Ascending aorta (tissue), 2 donors: ENCODE measurements around the gene CACNA1G. TPM values are rescaled to one million over a fixed set of nuclear protein-coding genes. Genes with fewer than 3 reads are reported as not detected.

Experiments
- DNase-seq, 2 donors: peaks; one replicate each; pipeline ENCODE4 v3.0.0-alpha.2; 2019; ENCODE audit warnings: low spot score in 2 of 2
- H3K27ac ChIP-seq, 2 donors: fragments of 200-600 bp; sonication (generic); one replicate each; pipeline ENCODE4 v1.5.1; 2016 to 2017; ENCODE audit warnings: mild to moderate bottlenecking in 1 of 2
- H3K27me3 ChIP-seq: fragments of 200-600 bp; sonication (generic); one replicate; pipeline ENCODE4 v1.5.1; 2017
- H3K36me3 ChIP-seq, 2 donors: fragments of 200-600 bp; sonication (generic); one replicate each; pipeline ENCODE4 v1.5.1; 2016
- H3K4me1 ChIP-seq, 2 donors: fragments of 200-600 bp; sonication (generic); one replicate each; pipeline ENCODE4 v1.5.1; 2016 to 2017; ENCODE audit warnings: mild to moderate bottlenecking in 1 of 2
- H3K4me3 ChIP-seq, 2 donors: fragments of 200-600 bp; sonication (generic); one replicate each; pipeline ENCODE4 v1.5.1; 2016 to 2017; ENCODE audit warnings: mild to moderate bottlenecking in 1 of 2
- H3K9me3 ChIP-seq, 2 donors: fragments of 200-600 bp; sonication (generic); one replicate each; pipeline ENCODE4 v1.5.1; 2016
- CTCF ChIP-seq, 3 experiments: fragments of 200-600 bp in 2 of 3; fragments of 450-650 bp in 1 of 3; sonication (generic) in 2 of 3; IDR thresholded peaks; one replicate each; pipeline ENCODE4 v1.5.1; 2016 to 2019; ENCODE audit warnings: antibody characterized with exemption in 3 of 3, mild to moderate bottlenecking in 1 of 3, moderate library complexity in 1 of 3
- intact Hi-C: fragments of 100-400 bp; cut with DNase I; formaldehyde crosslinking; loops from one replicate; pipeline ENCODE4 v1.15.1; 2023
- total RNA-seq: library from RNA; depleted of rRNA; stranded (reverse); fragments of >200 nt; gene quantifications from one replicate; pipeline ENCODE4 v1.1.0, GENCODE V29; 2016

The CACNA1G gene
- total RNA-seq, 1 donor from 2014 or later: 1.2 TPM

GRCh38 chr17:50642071-50642721 is 81.7 kb downstream of the CACNA1G start:
- Histone ChIP-seq H3K27me3 (no peaks in the 10 kb centered on the region), H3K4me1 (peaks cover 16 to 42% of the 10 kb centered on the region in 2 donors), H3K36me3 (no peaks in the 10 kb centered on the region), H3K27ac (no peak overlapping the region), H3K4me3 (no peak overlapping the region), H3K9me3 (no peaks in the 10 kb centered on the region)
- TF ChIP-seq CTCF (IDR thresholded peaks at IDR 0.05): no peak
- intact Hi-C loops: no loop called here
- DNase-seq: no peak

- Histone ChIP-seq H3K9me3 (no peaks in the 10 kb centered on the region), H3K4me3 (no peak overlapping the region), H3K4me1 (peaks cover 16 to 42% of the 10 kb centered on the region in 2 donors), H3K36me3 (no peaks in the 10 kb centered on the region), H3K27ac (no peak overlapping the region), H3K27me3 (no peaks in the 10 kb centered on the region)
- TF ChIP-seq CTCF (IDR thresholded peaks at IDR 0.05): no peak
- intact Hi-C loops: no loop called here
- no peak for DNase-seq
These were observed 82.5 kb downstream of the CACNA1G start for GRCh38 chr17:50642722-50643656.

- Histone ChIP-seq H3K36me3 (no peaks in the 10 kb centered on the region), H3K27me3 (no peaks in the 10 kb centered on the region), H3K27ac (no peak overlapping the region), H3K4me3 (no peak overlapping the region), H3K9me3 (no peaks in the 10 kb centered on the region), H3K4me1 (peaks cover 0 to 12% of the 10 kb centered on the region in 2 donors)
- no peak for DNase-seq
- intact Hi-C loops: no loop called here
- TF ChIP-seq CTCF (IDR thresholded peaks at IDR 0.05): no peak
These were observed 85.5 kb downstream of the CACNA1G start for GRCh38 chr17:50645748-50646682.

GRCh38 chr17:50647187-50647586 is 86.7 kb downstream of the CACNA1G start:
- DNase-seq: no peak
- Histone ChIP-seq H3K4me1 (peaks cover 0 to 3% of the 10 kb centered on the region in 2 donors), H3K27me3 (no peaks in the 10 kb centered on the region), H3K9me3 (no peaks in the 10 kb centered on the region), H3K4me3 (no peak overlapping the region), H3K27ac (no peak overlapping the region), H3K36me3 (no peaks in the 10 kb centered on the region)
- no peak for TF ChIP-seq CTCF (IDR thresholded peaks at IDR 0.05)
- intact Hi-C loops: no loop called here
